KMS-11 (cell line): ENCODE data around the gene GRK5.

Source experiments
- H2AFZ ChIP-seq: fragments of 200-600 bp; sonication (generic); 2 replicates; pipeline ENCODE4 v1.6.1; 2016; ENCODE audit warnings: antibody characterized with exemption, mixed run types, low read depth
- H3K27ac ChIP-seq: fragments of 200-600 bp; sonication (generic); 2 replicates; pipeline ENCODE4 v1.6.1; 2016; ENCODE audit warnings: mild to moderate bottlenecking, mixed run types
- H3K27me3 ChIP-seq: fragments of 200-600 bp; sonication (generic); 2 replicates; pipeline ENCODE4 v1.6.1; 2017; ENCODE audit warnings: mild to moderate bottlenecking, low read depth, mixed run types, moderate library complexity; ENCODE audit not compliant: insufficient read depth
- H3K36me3 ChIP-seq: fragments of 200-600 bp; sonication (generic); 2 replicates; pipeline ENCODE4 v1.6.1; 2017; ENCODE audit warnings: mild to moderate bottlenecking, mixed run types; ENCODE audit not compliant: insufficient read depth
- H3K4me1 ChIP-seq: fragments of 200-600 bp; sonication (generic); 2 replicates; pipeline ENCODE4 v1.6.1; 2016; ENCODE audit warnings: mild to moderate bottlenecking, low read depth, mixed run types; ENCODE audit not compliant: poor library complexity, severe bottlenecking
- H3K4me2 ChIP-seq: fragments of 200-600 bp; sonication (generic); 2 replicates; pipeline ENCODE4 v1.7.0; 2016; ENCODE audit warnings: mild to moderate bottlenecking, mixed run types
- H3K4me3 ChIP-seq: fragments of 200-600 bp; sonication (generic); IDR thresholded peaks from 2 replicates; pipeline ENCODE4 v1.6.1; 2017; ENCODE audit warnings: low read depth, low read length, mixed read lengths; ENCODE audit not compliant: insufficient read depth
- H3K79me2 ChIP-seq: fragments of 200-600 bp; sonication (generic); 2 replicates; pipeline ENCODE4 v1.6.1; 2016; ENCODE audit warnings: low read depth, mixed run types; ENCODE audit not compliant: insufficient read depth
- H3K9ac ChIP-seq: fragments of 200-600 bp; sonication (generic); 2 replicates; pipeline ENCODE4 v1.6.1; 2016; ENCODE audit warnings: mild to moderate bottlenecking, mixed run types
- H4K20me1 ChIP-seq: fragments of 200-600 bp; sonication (generic); 2 replicates; pipeline ENCODE4 v1.6.1; 2016; ENCODE audit warnings: mild to moderate bottlenecking, mixed run types; ENCODE audit not compliant: insufficient read depth
- TF ChIP-seq, protein P1 (sequence below): fragments of 200-600 bp; sonication (generic); conservative IDR thresholded peaks from 2 replicates; pipeline ENCODE4 v1.6.1; 2017; ENCODE audit warnings: low read depth, mild to moderate bottlenecking, antibody characterized with exemption, low read length, moderate library complexity, mixed read lengths

The GRK5 gene

GRCh38 chr10:119207713-119208552 is 562 bp downstream of the GRK5 start:
- H2AFZ ChIP-seq: peak overlapping the region; percentile 70
- peaks cover 27% of the 10 kb centered on the region for H3K4me1 ChIP-seq
- no peak overlapping the region for H3K9ac ChIP-seq
- H3K27ac ChIP-seq: no peak overlapping the region
- H3K4me2 ChIP-seq: peak overlapping the region; percentile 69
- TF ChIP-seq, protein P1, sequence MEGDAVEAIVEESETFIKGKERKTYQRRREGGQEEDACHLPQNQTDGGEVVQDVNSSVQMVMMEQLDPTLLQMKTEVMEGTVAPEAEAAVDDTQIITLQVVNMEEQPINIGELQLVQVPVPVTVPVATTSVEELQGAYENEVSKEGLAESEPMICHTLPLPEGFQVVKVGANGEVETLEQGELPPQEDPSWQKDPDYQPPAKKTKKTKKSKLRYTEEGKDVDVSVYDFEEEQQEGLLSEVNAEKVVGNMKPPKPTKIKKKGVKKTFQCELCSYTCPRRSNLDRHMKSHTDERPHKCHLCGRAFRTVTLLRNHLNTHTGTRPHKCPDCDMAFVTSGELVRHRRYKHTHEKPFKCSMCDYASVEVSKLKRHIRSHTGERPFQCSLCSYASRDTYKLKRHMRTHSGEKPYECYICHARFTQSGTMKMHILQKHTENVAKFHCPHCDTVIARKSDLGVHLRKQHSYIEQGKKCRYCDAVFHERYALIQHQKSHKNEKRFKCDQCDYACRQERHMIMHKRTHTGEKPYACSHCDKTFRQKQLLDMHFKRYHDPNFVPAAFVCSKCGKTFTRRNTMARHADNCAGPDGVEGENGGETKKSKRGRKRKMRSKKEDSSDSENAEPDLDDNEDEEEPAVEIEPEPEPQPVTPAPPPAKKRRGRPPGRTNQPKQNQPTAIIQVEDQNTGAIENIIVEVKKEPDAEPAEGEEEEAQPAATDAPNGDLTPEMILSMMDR: no peak
- no peak overlapping the region for H3K4me3 ChIP-seq
- H4K20me1 ChIP-seq: no peaks in the 10 kb centered on the region
- H3K27me3 ChIP-seq: peaks cover 19% of the 10 kb centered on the region
- no peaks in the 10 kb centered on the region for H3K79me2 ChIP-seq
- no peaks in the 10 kb centered on the region for H3K36me3 ChIP-seq

GRCh38 chr10:119208553-119208940 is 1.2 kb downstream of the GRK5 start:
- Histone ChIP-seq H3K9ac (no peak overlapping the region), H4K20me1 (no peaks in the 10 kb centered on the region), H3K36me3 (no peaks in the 10 kb centered on the region), H3K27ac (no peak overlapping the region), H3K4me1 (peaks cover 27% of the 10 kb centered on the region), H3K4me3 (no peak overlapping the region), H3K4me2 (peak overlapping the region; percentile 69), H3K79me2 (no peaks in the 10 kb centered on the region), H3K27me3 (peaks cover 19% of the 10 kb centered on the region), H2AFZ (no peak overlapping the region)
- TF ChIP-seq, protein P1: no peak

DNA sequence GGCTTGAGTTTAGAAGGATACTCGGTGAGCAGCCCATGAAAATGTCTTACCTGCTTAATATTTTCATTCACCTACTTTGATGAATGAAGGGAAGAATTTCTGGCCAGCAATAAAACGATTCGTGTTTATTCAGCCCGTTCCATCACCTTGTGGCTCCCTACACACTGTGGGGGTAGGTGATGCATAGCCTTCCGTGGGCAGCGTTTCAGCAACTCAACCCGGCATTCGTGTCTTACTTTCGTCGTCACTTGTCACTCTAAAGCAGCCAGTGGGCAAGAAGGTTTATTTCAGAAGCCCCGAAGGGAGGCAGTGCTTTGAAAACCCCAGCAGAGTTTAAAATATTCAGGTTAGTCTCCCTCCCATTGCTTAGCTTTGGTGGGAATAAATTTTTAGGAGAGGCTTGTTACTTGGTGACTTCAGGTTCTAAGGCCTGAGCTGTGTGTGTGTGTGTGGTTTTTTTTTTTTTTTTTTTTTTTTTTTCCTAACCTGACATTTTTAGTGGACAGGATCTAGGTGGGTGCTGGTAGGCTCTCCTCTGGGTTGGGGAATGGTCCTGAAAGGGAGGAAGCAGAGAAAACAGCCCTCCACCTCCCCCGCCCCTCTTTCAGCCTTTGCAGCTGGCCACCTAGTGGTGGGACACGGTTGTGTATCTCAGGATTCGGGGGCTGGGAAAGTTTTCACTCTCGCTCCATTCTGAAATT is 1.8 kb downstream of the GRK5 start:
- TF ChIP-seq, protein P1: peak; percentile 90
- Histone ChIP-seq H3K36me3 (no peaks in the 10 kb centered on the region), H2AFZ (no peak overlapping the region), H3K79me2 (no peaks in the 10 kb centered on the region), H4K20me1 (no peaks in the 10 kb centered on the region), H3K9ac (no peak overlapping the region), H3K4me2 (peak overlapping the region; percentile 69; the same call in 1 of the 2 replicates), H3K4me3 (no peak overlapping the region), H3K27ac (no peak overlapping the region), H3K27me3 (peaks cover 19% of the 10 kb centered on the region), H3K4me1 (peaks cover 27% of the 10 kb centered on the region)

- H3K9ac ChIP-seq: no peak overlapping the region
- H3K27ac ChIP-seq: no peak overlapping the region
- H2AFZ ChIP-seq: no peak overlapping the region
- H3K79me2 ChIP-seq: no peaks in the 10 kb centered on the region
- no peaks in the 10 kb centered on the region for H4K20me1 ChIP-seq
- H3K4me2 ChIP-seq: peak overlapping the region; percentile 16; the same call in 1 of the 2 replicates
- H3K36me3 ChIP-seq: no peaks in the 10 kb centered on the region
- H3K4me1 ChIP-seq: peaks cover 27% of the 10 kb centered on the region
- H3K4me3 ChIP-seq: no peak overlapping the region
- H3K27me3 ChIP-seq: peaks cover 19% of the 10 kb centered on the region
- TF ChIP-seq, protein P1: peak; percentile 52; the same call in 1 of the 2 replicates
These were observed 2.5 kb downstream of the GRK5 start for GRCh38 chr10:119209736-119210355.
